Measurements from ENCODE around the gene GTPBP6. TPM values are rescaled to one million over a fixed set of nuclear protein-coding genes. Genes with fewer than 3 reads are reported as not detected.
"Not testable (repeated sequence)": the region's sequence is repeated elsewhere in the genome, so short reads cannot be mapped to it uniquely, and the experiment has no call there.

The GTPBP6 gene
- total RNA-seq, 4 donors from 2014 or later = 35.3 to 53.5 (median 46.3) TPM

- Histone ChIP-seq H3K4me1 (peaks cover 0 to 3% (median 0%) of the 10 kb centered on the region in 3 donors), H3K36me3 (peaks cover 0 to 92% of the 10 kb centered on the region in 2 donors), H3K4me3 (no peak overlapping the region), H3K27ac (no peak overlapping the region), H3K27me3 (no peaks in the 10 kb centered on the region), H3K9me3 (no peaks in the 10 kb centered on the region)
- 95 to 98% methylated on average over 6 to 7 of the region's 69 CpGs for WGBS, 2 donors (ENCODE audit: low coverage in 1 of 2)
- peak; percentile 38 for ATAC-seq
- no peak for TF ChIP-seq CTCF (IDR thresholded peaks at IDR 0.05)
- TF ChIP-seq POLR2A (IDR thresholded peaks at IDR 0.05) = no peak
- TF ChIP-seq EP300 (IDR thresholded peaks at IDR 0.05) = no peak
- TF ChIP-seq POLR2AphosphoS5 (IDR thresholded peaks at IDR 0.05) = no peak
Measured at GRCh38 chrX:311156-312129, 7.2 kb downstream of the GTPBP6 start.

- no peak overlapping the region for H3K4me3 ChIP-seq
- no peak for ATAC-seq
- 83% methylated on average over 1 of the region's 25 CpGs; no CpG with 5 or more reads in 1 of the 2 donors for WGBS, 2 donors (ENCODE audit: low coverage in 1 of 2)
- no peak for TF ChIP-seq EP300 (IDR thresholded peaks at IDR 0.05)
- TF ChIP-seq POLR2A (IDR thresholded peaks at IDR 0.05) = no peak
- no peak for TF ChIP-seq POLR2AphosphoS5 (IDR thresholded peaks at IDR 0.05)
- no peak for TF ChIP-seq CTCF (IDR thresholded peaks at IDR 0.05)
- no peaks in the 10 kb centered on the region for H3K27me3 ChIP-seq
- H3K36me3 ChIP-seq = peaks cover 0 to 96% of the 10 kb centered on the region in 2 donors
- H3K4me1 ChIP-seq = no peaks in the 10 kb centered on the region
- no peaks in the 10 kb centered on the region for H3K9me3 ChIP-seq
- no peak overlapping the region for H3K27ac ChIP-seq
Measured at GRCh38 chrX:310621-311155, 7.9 kb downstream of the GTPBP6 start.

- no peak for ATAC-seq
- TF ChIP-seq EP300 (IDR thresholded peaks at IDR 0.05) = no peak
- no peak for TF ChIP-seq POLR2AphosphoS5 (IDR thresholded peaks at IDR 0.05)
- TF ChIP-seq POLR2A (IDR thresholded peaks at IDR 0.05) = no peak
- no peak for TF ChIP-seq CTCF (IDR thresholded peaks at IDR 0.05)
- H3K36me3 ChIP-seq = peaks cover 0 to 99% of the 10 kb centered on the region in 2 donors
Measured at GRCh38 chrX:308821-309520, 9.6 kb downstream of the GTPBP6 start.

GRCh38 chrX:307261-308111 is 11.1 kb downstream of the GTPBP6 start:
- 80% methylated on average over 2 of the region's 58 CpGs; no CpG with 5 or more reads in 1 of the 2 donors for WGBS, 2 donors (ENCODE audit: low coverage in 1 of 2)
- no peak overlapping the region for H3K27ac ChIP-seq
- no peaks in the 10 kb centered on the region for H3K27me3 ChIP-seq
- H3K36me3 ChIP-seq = peaks cover 0 to 99% of the 10 kb centered on the region in 2 donors
- H3K4me1 ChIP-seq = no peaks in the 10 kb centered on the region
- ATAC-seq = peak; percentile 7
- H3K9me3 ChIP-seq = peaks cover 0 to 14% (median 0%) of the 10 kb centered on the region in 3 donors
- H3K4me3 ChIP-seq = no peak overlapping the region
- TF ChIP-seq POLR2AphosphoS5 (IDR thresholded peaks at IDR 0.05) (no peak), CTCF (IDR thresholded peaks at IDR 0.05) (no peak), EP300 (IDR thresholded peaks at IDR 0.05) (no peak), POLR2A (IDR thresholded peaks at IDR 0.05) (no peak)

More at GRCh38 chrX:308821-309520, 9.6 kb downstream of the GTPBP6 start:
- Histone ChIP-seq H3K9me3 (peaks cover 0 to 8% (median 0%) of the 10 kb centered on the region in 3 donors), H3K27ac (no peak overlapping the region), H3K27me3 (no peaks in the 10 kb centered on the region), H3K4me3 (no peak overlapping the region), H3K4me1 (no peaks in the 10 kb centered on the region)
- 92 to 95% methylated on average over 15 to 25 of the region's 30 CpGs for WGBS, 2 donors (ENCODE audit: low coverage in 1 of 2)

DNA sequence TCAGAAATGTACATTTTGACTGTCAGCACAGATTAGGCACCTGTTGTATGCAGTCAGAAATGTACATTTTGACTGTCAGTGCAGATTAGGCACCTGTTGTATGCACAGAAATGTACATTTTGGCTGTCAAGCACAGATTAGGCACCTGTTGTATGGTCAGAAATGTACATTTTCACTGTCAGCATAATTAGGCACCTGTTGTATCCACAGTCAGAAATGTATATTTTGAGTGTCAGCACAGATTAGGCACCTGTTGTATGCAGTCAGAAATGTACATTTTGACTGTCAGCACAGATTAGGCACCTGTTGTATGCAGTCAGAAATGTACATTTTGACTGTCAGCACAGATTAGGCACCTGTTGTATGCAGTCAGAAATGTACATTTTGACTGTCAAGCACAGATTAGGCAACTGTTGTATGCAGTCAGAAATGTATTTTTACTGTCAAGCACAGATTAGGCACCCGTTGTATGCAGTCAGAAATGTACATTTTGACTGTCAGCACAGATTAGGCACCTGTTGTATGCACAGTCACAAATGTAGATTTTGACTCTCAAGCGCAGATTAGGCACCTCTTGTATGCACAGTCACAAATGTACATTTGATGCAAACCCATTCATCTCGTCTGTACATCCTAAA is 11.9 kb downstream of the GTPBP6 start:
- H3K4me3 ChIP-seq, ATAC-seq, H3K27me3 ChIP-seq, H3K27ac ChIP-seq, H3K4me1 ChIP-seq: not testable (repeated sequence)
- H3K9me3 ChIP-seq = peaks cover 0 to 14% (median 0%) of the 10 kb centered on the region in 3 donors
- peaks cover 0 to 99% of the 10 kb centered on the region in 2 donors for H3K36me3 ChIP-seq
- 83 to 100% methylated on average over 2 to 3 of the region's 3 CpGs for WGBS, 2 donors (ENCODE audit: low coverage in 1 of 2)

DNA sequence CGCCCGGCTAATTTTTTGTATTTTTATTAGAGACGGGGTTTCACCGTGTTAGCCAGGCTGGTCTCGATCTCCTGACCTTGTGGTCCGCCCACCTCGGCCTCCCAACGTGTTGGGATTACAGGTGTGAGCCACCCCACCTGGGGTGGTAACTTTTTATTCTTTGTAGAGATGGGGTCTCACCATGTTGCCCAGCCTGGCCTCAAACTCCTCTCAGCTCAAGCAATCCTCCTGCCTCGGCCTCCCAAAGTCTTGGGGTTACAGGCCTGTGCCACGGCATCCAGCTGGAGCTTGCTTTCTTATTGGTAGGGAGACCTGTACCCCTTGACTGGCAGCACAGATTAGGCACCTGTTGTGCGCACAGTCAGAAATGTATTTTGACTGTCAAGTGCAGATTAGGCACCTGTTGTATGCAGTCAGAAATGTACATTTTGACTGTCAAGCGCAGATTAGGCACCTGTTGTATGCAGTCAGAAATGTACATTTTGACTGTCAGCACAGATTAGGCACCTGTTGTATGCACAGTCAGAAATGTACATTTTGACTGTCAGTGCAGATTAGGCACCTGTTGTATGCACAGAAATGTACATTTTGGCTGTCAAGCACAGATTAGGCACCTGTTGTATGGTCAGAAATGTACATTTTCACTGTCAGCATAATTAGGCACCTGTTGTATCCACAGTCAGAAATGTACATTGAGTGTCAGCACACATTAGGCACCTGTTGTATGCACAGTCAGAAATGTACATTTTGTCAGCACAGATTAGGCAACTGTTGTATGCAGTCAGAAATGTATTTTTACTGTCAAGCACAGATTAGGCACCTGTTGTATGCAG is 12.6 kb downstream of the GTPBP6 start:
- H3K27me3 ChIP-seq, H3K27ac ChIP-seq, H3K4me3 ChIP-seq, ATAC-seq, H3K4me1 ChIP-seq: not testable (repeated sequence)
- peaks cover 0 to 99% of the 10 kb centered on the region in 2 donors for H3K36me3 ChIP-seq
- WGBS, 2 donors (ENCODE audit: low coverage in 1 of 2) = 93% methylated on average over 7 of the region's 12 CpGs; no CpG with 5 or more reads in 1 of the 2 donors
- peaks cover 0 to 14% (median 0%) of the 10 kb centered on the region in 3 donors for H3K9me3 ChIP-seq

Data from gastroesophageal sphincter (tissue), 4 donors.